DOHH2 (cell line): ENCODE measurements around the gene TTN.

Experiments used
- H3F3A ChIP-seq: fragments of 200-600 bp; sonication (generic), shearing (Covaris generic); 2 replicates; pipeline ENCODE4 v1.6.0; 2016; ENCODE audit warnings: antibody characterized with exemption, mild to moderate bottlenecking; ENCODE audit not compliant: control insufficient read depth, insufficient read depth
- H3K27ac ChIP-seq: fragments of 200-600 bp; sonication (generic); 2 replicates; pipeline ENCODE4 v1.5.1; 2014; ENCODE audit warnings: low read depth, mild to moderate bottlenecking, low read length, moderate library complexity
- H3K27me3 ChIP-seq: fragments of 200-600 bp; sonication (generic); 2 replicates; pipeline ENCODE4 v1.6.1; 2014; ENCODE audit warnings: mild to moderate bottlenecking, low read length, mixed read lengths; ENCODE audit not compliant: control insufficient read depth
- H3K36me3 ChIP-seq: fragments of 200-600 bp; sonication (generic); 2 replicates; pipeline ENCODE4 v1.6.1; 2014; ENCODE audit warnings: mild to moderate bottlenecking, low read length, moderate library complexity, mixed read lengths; ENCODE audit not compliant: control insufficient read depth
- H3K4me1 ChIP-seq: fragments of 200-600 bp; sonication (generic); 2 replicates; pipeline ENCODE4 v1.6.1; 2014; ENCODE audit warnings: mild to moderate bottlenecking, low read length, mixed read lengths; ENCODE audit not compliant: control insufficient read depth
- H3K4me2 ChIP-seq: fragments of 200-600 bp; sonication (generic); 2 replicates; pipeline ENCODE4 v1.6.0; 2014; ENCODE audit warnings: mild to moderate bottlenecking, low read length, moderate library complexity
- H3K4me3 ChIP-seq: fragments of 200-600 bp; sonication (generic); 2 replicates; pipeline ENCODE4 v1.5.1; 2014; ENCODE audit warnings: mild to moderate bottlenecking, low read length, mixed read lengths
- H3K79me2 ChIP-seq: fragments of 200-600 bp; sonication (generic); 2 replicates; pipeline ENCODE4 v1.6.1; 2014; ENCODE audit warnings: mild to moderate bottlenecking, low read length, mixed read lengths; ENCODE audit not compliant: control insufficient read depth
- H3K9me2 ChIP-seq: fragments of 200-600 bp; sonication (generic); replicated peaks from 2 replicates; pipeline ENCODE4 v1.6.1; 2014; ENCODE audit warnings: mild to moderate bottlenecking, low read length, mixed read lengths; ENCODE audit not compliant: control insufficient read depth
- H3K9me3 ChIP-seq: fragments of 200-600 bp; sonication (generic); 2 replicates; pipeline ENCODE4 v1.6.1; 2014; ENCODE audit warnings: antibody characterized with exemption, low read length, mixed read lengths; ENCODE audit not compliant: control insufficient read depth, insufficient read depth
- H4K20me1 ChIP-seq: fragments of 200-600 bp; sonication (generic); 2 replicates; pipeline ENCODE4 v1.6.0; 2014; ENCODE audit warnings: low read depth, mild to moderate bottlenecking, antibody characterized with exemption, low read length, moderate library complexity; ENCODE audit not compliant: control insufficient read depth, insufficient read depth
- EZH2phosphoT487 ChIP-seq: fragments of 200-600 bp; sonication (generic); IDR thresholded peaks from 2 replicates; pipeline ENCODE4 v1.6.1; 2017; ENCODE audit warnings: borderline replicate concordance, mild to moderate bottlenecking, antibody characterized with exemption, low read length, moderate library complexity, mixed read lengths
- TF ChIP-seq, protein P1 (sequence below): fragments of 200-600 bp; sonication (generic); IDR thresholded peaks from one replicate; pipeline ENCODE4 v1.5.1; 2014; ENCODE audit warnings: antibody characterized with exemption, mild to moderate bottlenecking, low read depth, low read length; ENCODE audit not compliant: poor library complexity, severe bottlenecking

The TTN gene

DNA sequence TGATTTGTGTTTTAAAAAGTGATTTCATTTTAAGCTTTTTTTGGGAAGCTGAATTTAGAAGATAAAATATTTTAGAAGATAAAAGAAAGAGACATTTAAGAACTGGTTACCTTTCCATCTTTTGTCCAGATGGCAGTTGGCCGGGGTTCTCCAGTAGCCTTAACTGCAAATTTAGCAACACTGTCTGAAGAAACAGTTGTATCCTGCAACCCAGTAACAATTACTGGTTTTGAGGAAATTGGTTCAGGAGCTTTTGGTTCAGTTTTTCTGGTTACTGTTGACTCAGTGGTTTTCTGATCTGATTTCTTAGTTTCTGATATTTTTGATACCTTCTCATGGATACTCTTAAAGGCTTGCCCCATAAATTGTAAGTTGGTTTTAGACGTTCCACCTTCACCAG, 277.1 kb downstream of the TTN start:
- no peak overlapping the region for H3K27ac ChIP-seq
- peaks cover 89% of the 10 kb centered on the region for H3K79me2 ChIP-seq
- peaks cover 44% of the 10 kb centered on the region for H3K36me3 ChIP-seq
- H3K27me3 ChIP-seq = no peaks in the 10 kb centered on the region
- H3F3A ChIP-seq = no peaks in the 10 kb centered on the region; the same call in 1 of the 2 replicates
- H3K9me3 ChIP-seq = no peaks in the 10 kb centered on the region
- peaks cover 11% of the 10 kb centered on the region for H3K4me1 ChIP-seq
- H3K4me3 ChIP-seq = no peak overlapping the region
- peaks cover 3% of the 10 kb centered on the region; the same call in 1 of the 2 replicates for H4K20me1 ChIP-seq
- H3K4me2 ChIP-seq = no peak overlapping the region
- no peak for TF ChIP-seq EZH2phosphoT487
- TF ChIP-seq, protein P1, sequence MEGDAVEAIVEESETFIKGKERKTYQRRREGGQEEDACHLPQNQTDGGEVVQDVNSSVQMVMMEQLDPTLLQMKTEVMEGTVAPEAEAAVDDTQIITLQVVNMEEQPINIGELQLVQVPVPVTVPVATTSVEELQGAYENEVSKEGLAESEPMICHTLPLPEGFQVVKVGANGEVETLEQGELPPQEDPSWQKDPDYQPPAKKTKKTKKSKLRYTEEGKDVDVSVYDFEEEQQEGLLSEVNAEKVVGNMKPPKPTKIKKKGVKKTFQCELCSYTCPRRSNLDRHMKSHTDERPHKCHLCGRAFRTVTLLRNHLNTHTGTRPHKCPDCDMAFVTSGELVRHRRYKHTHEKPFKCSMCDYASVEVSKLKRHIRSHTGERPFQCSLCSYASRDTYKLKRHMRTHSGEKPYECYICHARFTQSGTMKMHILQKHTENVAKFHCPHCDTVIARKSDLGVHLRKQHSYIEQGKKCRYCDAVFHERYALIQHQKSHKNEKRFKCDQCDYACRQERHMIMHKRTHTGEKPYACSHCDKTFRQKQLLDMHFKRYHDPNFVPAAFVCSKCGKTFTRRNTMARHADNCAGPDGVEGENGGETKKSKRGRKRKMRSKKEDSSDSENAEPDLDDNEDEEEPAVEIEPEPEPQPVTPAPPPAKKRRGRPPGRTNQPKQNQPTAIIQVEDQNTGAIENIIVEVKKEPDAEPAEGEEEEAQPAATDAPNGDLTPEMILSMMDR = no peak
- no peaks in the 10 kb centered on the region for H3K9me2 ChIP-seq

GRCh38 chr2:178529194-178529593, 278.0 kb downstream of the TTN start:
- no peaks in the 10 kb centered on the region for H3K9me3 ChIP-seq
- peaks cover 15% of the 10 kb centered on the region for H3K4me1 ChIP-seq
- no peaks in the 10 kb centered on the region for H3K9me2 ChIP-seq
- TF ChIP-seq, protein P1 = no peak
- TF ChIP-seq EZH2phosphoT487 = no peak
- H3K4me2 ChIP-seq = no peak overlapping the region
- H3F3A ChIP-seq = no peaks in the 10 kb centered on the region; the same call in 1 of the 2 replicates
- H3K4me3 ChIP-seq = no peak overlapping the region
- no peaks in the 10 kb centered on the region for H3K27me3 ChIP-seq
- peaks cover 37% of the 10 kb centered on the region for H3K36me3 ChIP-seq
- peaks cover 3% of the 10 kb centered on the region; the same call in 1 of the 2 replicates for H4K20me1 ChIP-seq
- no peak overlapping the region for H3K27ac ChIP-seq
- H3K79me2 ChIP-seq = peaks cover 90% of the 10 kb centered on the region

- Histone ChIP-seq H3K4me2 (no peak overlapping the region), H3F3A (no peaks in the 10 kb centered on the region; the same call in 1 of the 2 replicates), H3K9me3 (no peaks in the 10 kb centered on the region), H3K4me3 (no peak overlapping the region), H3K79me2 (peaks cover 90% of the 10 kb centered on the region), H3K36me3 (peaks cover 32% of the 10 kb centered on the region), H3K27me3 (no peaks in the 10 kb centered on the region), H3K27ac (no peak overlapping the region), H3K4me1 (peaks cover 20% of the 10 kb centered on the region), H4K20me1 (peaks cover 3% of the 10 kb centered on the region; the same call in 1 of the 2 replicates), H3K9me2 (no peaks in the 10 kb centered on the region)
- TF ChIP-seq EZH2phosphoT487 = no peak
- TF ChIP-seq, protein P1 = no peak
Observed at GRCh38 chr2:178528647-178529046, 278.6 kb downstream of the TTN start.
